Suprapubic skin (tissue), 4 donors: ENCODE data around the gene ARHGAP42.

ENCODE experiments used
- EP300 ChIP-seq: sonication (generic); formaldehyde crosslinking; IDR thresholded peaks from one replicate; pipeline ENCODE4 v1.6.1; 2017; ENCODE audit warnings: antibody characterized with exemption
- POLR2A ChIP-seq, 2 donors: fragments of 450-650 bp; IDR thresholded peaks; one replicate each; pipeline ENCODE4 v1.6.1; 2017; ENCODE audit warnings: antibody characterized with exemption in 2 of 2, mild to moderate bottlenecking in 2 of 2, moderate library complexity in 2 of 2
- POLR2AphosphoS5 ChIP-seq, 3 donors: sonication (generic); formaldehyde crosslinking; IDR thresholded peaks; one replicate each; pipeline ENCODE4 v1.6.1; 2017; ENCODE audit warnings: antibody characterized with exemption in 3 of 3
- TF ChIP-seq, protein P1 (sequence below), 2 donors: fragments of 200-600 bp in 1 of 2; fragments of 450-650 bp in 1 of 2; sonication (generic) in 1 of 2; IDR thresholded peaks; one replicate each; pipeline ENCODE4 v1.5.1; 2016 to 2019; ENCODE audit warnings: antibody characterized with exemption in 2 of 2, mild to moderate bottlenecking in 1 of 2, moderate library complexity in 1 of 2

DNA sequence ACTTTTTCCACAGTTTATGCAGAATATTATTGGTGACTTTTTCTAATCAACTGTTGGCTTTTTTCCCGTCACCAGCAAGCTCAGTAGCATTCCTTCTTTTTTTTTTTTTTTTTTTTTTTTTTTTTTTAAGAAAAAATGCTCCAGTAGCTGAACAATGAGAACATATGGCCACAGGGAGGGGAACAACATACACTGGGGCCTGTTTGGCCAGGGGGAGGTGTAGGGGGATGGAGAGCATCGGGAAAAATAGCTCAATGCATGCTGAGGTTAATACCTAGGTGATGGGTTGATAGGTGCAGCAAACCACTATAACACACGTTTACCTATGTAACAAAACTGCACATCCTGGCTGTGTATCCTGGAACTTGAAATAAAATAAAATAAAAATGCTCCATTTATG is 82.5 kb downstream of the ARHGAP42 start:
- TF ChIP-seq, protein P1, sequence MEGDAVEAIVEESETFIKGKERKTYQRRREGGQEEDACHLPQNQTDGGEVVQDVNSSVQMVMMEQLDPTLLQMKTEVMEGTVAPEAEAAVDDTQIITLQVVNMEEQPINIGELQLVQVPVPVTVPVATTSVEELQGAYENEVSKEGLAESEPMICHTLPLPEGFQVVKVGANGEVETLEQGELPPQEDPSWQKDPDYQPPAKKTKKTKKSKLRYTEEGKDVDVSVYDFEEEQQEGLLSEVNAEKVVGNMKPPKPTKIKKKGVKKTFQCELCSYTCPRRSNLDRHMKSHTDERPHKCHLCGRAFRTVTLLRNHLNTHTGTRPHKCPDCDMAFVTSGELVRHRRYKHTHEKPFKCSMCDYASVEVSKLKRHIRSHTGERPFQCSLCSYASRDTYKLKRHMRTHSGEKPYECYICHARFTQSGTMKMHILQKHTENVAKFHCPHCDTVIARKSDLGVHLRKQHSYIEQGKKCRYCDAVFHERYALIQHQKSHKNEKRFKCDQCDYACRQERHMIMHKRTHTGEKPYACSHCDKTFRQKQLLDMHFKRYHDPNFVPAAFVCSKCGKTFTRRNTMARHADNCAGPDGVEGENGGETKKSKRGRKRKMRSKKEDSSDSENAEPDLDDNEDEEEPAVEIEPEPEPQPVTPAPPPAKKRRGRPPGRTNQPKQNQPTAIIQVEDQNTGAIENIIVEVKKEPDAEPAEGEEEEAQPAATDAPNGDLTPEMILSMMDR (IDR thresholded peaks at IDR 0.05) = no peak
- no peak for TF ChIP-seq POLR2A (IDR thresholded peaks at IDR 0.05)
- no peak for TF ChIP-seq POLR2AphosphoS5 (IDR thresholded peaks at IDR 0.05)
- no peak for TF ChIP-seq EP300
